Erythroblast (primary cell): Measurements from ENCODE around the gene PLEKHJ1.

Source experiments
- GATA1 ChIP-seq: IDR thresholded peaks from 2 replicates; pipeline ENCODE4 v1.6.1; 2011; ENCODE audit warnings: low read depth, mild to moderate bottlenecking, control low read depth, low read length, moderate library complexity
- POLR2A ChIP-seq: IDR thresholded peaks from 2 replicates; pipeline ENCODE4 v1.6.1; 2011; ENCODE audit warnings: mild to moderate bottlenecking, low read length

DNA sequence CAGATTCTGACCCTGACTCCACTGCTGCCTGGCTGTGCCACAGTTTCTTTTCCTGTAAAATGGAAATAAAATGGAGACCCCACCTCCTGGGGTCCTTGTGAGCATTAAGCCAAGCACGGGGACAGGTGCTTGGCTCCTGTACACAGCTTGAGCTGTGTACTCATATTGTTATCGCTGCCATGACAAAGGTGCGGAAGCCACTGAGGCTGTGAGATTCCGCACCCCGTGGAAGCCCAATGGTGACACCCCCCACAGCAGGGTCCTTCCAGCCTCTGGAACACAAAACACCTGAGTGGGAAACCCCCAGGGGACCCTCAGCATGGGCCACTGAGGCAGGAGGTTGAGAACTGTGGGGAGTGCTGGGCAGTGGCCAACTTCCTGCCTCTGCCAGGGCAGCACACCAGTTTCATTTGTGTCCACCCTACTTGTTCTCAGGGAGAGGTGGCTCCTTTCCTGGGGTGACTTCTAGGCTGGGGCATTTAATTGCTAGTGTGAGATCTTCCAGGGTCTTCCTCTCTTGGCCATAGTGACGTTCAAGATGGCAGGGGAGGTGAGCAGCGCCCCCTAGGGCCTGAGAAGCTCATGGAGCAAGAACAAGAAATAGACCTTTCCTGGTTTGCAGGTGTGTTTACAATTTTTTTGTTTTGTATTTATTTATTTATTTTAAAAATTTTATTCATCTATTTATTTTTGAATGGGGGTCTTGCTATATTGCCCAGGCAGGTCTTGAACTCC is 25.5 kb upstream of the PLEKHJ1 start:
- no peak for TF ChIP-seq POLR2A
- TF ChIP-seq GATA1 = no peak
